GM19324 (cell line): ENCODE measurements around the gene EHMT1.
A peak's percentile ranks its signal among the peaks of the same experiment; 100 is the strongest.

Experiments used
- ATAC-seq: cut with Tn5 transposase; IDR thresholded peaks from one replicate; pipeline ENCODE4 v1.9.1; 2021; ENCODE audit warnings: mild to moderate bottlenecking, moderate library complexity; ENCODE audit not compliant: unreplicated experiment, low FRiP score

The EHMT1 gene

GRCh38 chr9:137731947-137732813 lies 113.4 kb downstream of the EHMT1 start:
- no peak for ATAC-seq

GRCh38 chr9:137733429-137733828 lies 114.6 kb downstream of the EHMT1 start:
- no peak for ATAC-seq

- no peak for ATAC-seq
Observed at GRCh38 chr9:137734181-137734580, 115.4 kb downstream of the EHMT1 start.

GRCh38 chr9:137738182-137738696 lies 119.4 kb downstream of the EHMT1 start:
- ATAC-seq, result peak; percentile 77

- ATAC-seq, result peak; percentile 4
Observed at GRCh38 chr9:137738703-137739102, 119.9 kb downstream of the EHMT1 start.

- ATAC-seq, result no peak
Observed at GRCh38 chr9:137739371-137740309, 120.8 kb downstream of the EHMT1 start.

- no peak for ATAC-seq
Observed at GRCh38 chr9:137740312-137740711, 121.5 kb downstream of the EHMT1 start.

GRCh38 chr9:137741330-137741729 lies 122.5 kb downstream of the EHMT1 start:
- ATAC-seq, result no peak

- ATAC-seq, result no peak
Observed at GRCh38 chr9:137742698-137743097, 123.9 kb downstream of the EHMT1 start.

GRCh38 chr9:137743695-137744094 lies 124.9 kb downstream of the EHMT1 start:
- ATAC-seq, result no peak

- peak; percentile 33 for ATAC-seq
Observed at GRCh38 chr9:137744632-137745183, 125.9 kb downstream of the EHMT1 start.

- ATAC-seq, result no peak
Observed at GRCh38 chr9:137745541-137745991, 126.8 kb downstream of the EHMT1 start.

- no peak for ATAC-seq
Observed at GRCh38 chr9:137748311-137748710, 129.5 kb downstream of the EHMT1 start.

GRCh38 chr9:137748741-137749140 lies 129.9 kb downstream of the EHMT1 start:
- ATAC-seq, result no peak

GRCh38 chr9:137749511-137749910 lies 130.7 kb downstream of the EHMT1 start:
- ATAC-seq, result no peak

GRCh38 chr9:137750007-137750406 lies 131.2 kb downstream of the EHMT1 start:
- ATAC-seq, result no peak

- ATAC-seq, result no peak
Observed at GRCh38 chr9:137750566-137750965, 131.8 kb downstream of the EHMT1 start.

GRCh38 chr9:137751616-137752015 lies 132.8 kb downstream of the EHMT1 start:
- no peak for ATAC-seq

- ATAC-seq, result no peak
Observed at GRCh38 chr9:137752426-137752825, 133.6 kb downstream of the EHMT1 start.

GRCh38 chr9:137753192-137753765 lies 134.5 kb downstream of the EHMT1 start:
- ATAC-seq, result no peak
